GM18499 (cell line): ENCODE measurements around the gene LSM2.
"Not testable (repeated sequence)": the region's sequence is repeated elsewhere in the genome, so short reads cannot be mapped to it uniquely, and the experiment has no call there.

Experiments used
- ATAC-seq: cut with Tn5 transposase; IDR thresholded peaks from one replicate; pipeline ENCODE4 v1.9.1; 2021; ENCODE audit warnings: moderate number of reproducible peaks; ENCODE audit not compliant: insufficient read depth, unreplicated experiment

LSM2 gene

DNA sequence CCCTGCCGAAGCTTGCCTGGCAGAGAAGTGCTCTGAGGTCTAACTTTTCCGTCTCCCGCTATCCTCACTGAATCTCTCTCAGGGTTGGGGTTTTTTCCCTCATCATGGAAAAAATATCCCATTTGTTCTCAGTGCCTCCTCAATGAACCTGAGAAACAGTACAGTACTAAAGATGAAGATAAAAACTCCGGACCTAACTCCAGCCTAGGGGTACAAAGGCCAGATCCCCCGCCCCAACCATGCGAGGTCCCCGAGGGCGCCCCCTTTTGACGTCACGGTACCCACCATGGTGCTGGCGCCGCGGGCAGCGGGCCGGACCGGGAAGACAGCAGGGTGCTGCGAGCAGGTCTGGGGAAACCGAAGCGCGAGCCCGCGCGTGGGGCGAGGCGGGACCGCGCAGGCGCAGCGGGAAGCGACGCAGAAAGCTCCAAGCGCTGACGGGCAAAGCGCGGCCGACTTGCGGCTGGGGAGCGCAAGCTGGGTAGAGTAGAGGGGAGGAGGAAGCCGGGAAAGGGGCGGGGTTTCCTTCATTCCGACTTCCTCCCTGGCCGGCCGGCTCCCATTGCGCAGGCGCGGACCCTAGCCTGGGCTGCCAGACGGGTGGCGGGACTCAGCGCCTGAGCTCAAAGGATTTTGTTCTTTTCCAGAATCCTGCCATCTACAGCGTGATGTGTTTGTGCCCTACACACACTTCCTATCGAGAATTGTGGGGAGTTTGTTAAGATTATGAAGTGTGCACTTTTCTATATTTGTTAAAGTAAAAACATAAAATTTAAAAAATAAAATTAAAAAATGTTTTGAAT lies at the start of gene LSM2:
Gene LSM2 (minus strand): TSS at position 497 of the 803 bp plus-strand sequence. CDS start 209 bp downstream, at position 288.
- peak; percentile 56 for ATAC-seq

- not testable (repeated sequence) for ATAC-seq
These were observed 45.4 kb upstream of the LSM2 start for GRCh38 chr6:31851980-31852718.

DNA sequence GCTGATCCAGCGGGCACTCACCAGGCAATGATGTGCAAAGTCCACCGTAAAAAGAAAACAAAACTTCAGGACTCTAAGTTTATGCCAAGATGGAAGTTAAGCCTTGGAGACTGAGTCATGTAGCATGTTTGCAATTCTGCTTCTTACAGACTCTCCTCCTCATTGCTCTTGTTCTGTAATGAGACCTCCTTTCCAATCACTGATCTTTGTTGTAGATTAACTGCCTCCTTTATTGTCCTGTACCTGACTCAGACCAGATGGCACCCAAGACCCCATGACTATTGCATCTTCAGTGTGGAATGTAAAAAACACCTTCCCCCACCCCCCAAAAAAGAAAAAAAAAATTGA lies 44.7 kb upstream of the LSM2 start:
- ATAC-seq = no peak

DNA sequence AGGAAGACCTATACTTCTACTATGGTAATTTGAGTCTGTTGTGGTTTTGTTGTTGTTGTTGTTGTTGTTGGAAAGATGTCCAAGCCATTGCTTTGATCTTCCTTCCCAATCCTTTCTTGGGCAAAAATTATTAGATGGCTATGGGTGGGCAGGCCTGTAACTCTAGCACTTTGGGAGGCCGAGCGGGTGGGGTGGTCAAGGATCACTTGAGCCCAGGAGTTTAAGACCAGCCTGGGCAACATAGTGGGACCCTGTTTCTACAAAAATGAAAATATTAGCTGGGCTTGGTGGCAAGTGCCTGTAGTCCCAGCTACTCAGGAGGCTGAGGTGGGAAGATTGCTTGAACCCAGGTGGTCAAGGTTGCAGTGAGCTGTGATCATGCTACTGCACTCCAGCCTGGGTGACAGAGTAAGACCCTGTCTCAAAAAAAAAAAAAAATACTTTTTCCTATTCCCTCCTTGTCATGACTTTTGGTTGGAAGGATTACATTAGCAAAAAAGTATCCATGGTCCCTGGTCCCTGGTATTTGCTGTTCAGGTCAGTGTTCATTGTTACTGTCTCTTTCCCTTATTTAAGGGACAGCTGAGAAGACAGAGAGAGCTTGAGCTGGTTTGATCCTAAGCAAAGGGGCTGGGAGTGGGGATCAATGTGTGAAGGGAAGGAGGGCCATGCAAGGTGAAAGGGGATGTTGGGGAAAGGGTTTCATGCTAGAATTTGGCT lies 44.2 kb upstream of the LSM2 start:
- ATAC-seq = no peak

- no peak for ATAC-seq
These were observed 40.7 kb upstream of the LSM2 start for GRCh38 chr6:31847276-31847978.

GRCh38 chr6:31844507-31844906 lies 37.7 kb upstream of the LSM2 start:
- no peak for ATAC-seq

DNA sequence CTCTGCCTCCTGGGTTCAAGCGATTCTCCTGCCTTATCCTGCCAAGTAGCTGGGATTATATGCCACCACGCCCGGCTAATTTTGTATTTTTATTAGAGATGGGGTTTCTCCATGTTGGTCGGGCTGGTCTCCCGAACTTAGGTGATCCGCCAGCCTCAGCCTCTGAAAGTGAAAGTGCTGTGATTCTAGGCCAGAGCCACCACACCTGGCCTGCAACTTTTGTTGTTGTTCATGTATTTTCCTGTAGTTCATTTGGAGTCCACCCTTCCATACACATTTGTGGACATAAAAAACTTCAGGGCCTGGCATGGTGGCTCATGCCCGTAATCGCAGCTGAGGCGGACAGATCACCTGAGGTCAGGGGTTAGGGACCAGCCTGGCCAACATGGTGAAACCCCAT lies 35.3 kb upstream of the LSM2 start:
- no peak for ATAC-seq

DNA sequence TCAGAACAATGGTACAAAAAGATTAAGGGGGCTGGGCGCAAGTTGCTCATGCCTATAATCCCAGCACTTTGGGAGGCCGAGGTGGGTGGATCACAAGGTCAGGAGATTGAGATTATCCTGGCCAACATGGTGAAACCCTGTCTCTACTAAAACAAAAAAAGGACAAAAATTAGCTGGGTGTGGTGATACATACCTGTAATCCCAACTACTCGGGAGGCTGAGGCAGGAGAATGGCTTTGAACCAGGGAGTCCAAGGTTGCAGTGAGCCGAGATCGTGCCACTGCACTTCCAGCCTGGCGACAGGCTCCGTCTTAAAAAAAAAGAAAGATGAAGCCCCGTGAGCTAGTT lies 33.0 kb upstream of the LSM2 start:
- not testable (repeated sequence) for ATAC-seq

DNA sequence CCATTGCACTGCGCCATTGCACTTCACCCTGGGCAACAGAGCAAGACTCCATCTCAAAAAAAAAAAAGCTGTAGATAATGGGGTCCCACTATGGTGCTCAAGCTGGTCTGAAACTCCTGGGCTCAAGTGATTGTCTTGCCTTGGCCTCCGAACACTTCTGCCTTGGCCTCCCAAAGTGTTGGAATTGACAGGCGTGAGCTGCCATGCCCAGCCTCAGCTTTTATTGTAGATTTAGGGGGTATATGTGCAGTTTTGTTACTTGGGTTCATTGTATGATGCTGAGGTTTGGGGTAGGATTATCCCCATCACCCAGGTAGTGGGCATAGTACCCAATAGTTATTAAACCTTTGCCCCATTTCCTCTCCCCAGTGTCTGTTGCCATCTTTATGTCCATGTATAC lies 32.2 kb upstream of the LSM2 start:
- no peak for ATAC-seq

DNA sequence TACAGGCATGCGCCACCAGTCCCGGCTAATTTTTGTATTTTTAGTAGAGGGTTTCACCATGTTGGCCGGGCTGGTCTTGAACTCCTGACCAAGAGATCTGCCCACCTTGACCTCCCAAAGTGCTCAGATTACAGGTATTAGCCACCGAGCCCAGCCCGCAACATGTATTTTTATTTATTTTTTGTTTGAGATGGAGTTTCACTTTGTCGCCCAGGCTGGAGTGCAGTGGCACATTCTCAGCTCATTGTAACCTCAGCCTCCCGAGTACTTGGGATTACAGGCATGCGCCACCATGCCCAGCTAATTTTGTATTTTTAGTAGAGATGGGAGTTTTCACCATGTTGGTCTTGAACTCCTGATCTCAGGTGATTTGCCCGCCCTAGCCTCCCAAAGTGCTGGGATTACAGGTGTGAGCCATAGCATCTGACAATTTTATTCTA lies 31.4 kb upstream of the LSM2 start:
- not testable (repeated sequence) for ATAC-seq

- ATAC-seq = no peak
These were observed 30.8 kb upstream of the LSM2 start for GRCh38 chr6:31837369-31838113.

DNA sequence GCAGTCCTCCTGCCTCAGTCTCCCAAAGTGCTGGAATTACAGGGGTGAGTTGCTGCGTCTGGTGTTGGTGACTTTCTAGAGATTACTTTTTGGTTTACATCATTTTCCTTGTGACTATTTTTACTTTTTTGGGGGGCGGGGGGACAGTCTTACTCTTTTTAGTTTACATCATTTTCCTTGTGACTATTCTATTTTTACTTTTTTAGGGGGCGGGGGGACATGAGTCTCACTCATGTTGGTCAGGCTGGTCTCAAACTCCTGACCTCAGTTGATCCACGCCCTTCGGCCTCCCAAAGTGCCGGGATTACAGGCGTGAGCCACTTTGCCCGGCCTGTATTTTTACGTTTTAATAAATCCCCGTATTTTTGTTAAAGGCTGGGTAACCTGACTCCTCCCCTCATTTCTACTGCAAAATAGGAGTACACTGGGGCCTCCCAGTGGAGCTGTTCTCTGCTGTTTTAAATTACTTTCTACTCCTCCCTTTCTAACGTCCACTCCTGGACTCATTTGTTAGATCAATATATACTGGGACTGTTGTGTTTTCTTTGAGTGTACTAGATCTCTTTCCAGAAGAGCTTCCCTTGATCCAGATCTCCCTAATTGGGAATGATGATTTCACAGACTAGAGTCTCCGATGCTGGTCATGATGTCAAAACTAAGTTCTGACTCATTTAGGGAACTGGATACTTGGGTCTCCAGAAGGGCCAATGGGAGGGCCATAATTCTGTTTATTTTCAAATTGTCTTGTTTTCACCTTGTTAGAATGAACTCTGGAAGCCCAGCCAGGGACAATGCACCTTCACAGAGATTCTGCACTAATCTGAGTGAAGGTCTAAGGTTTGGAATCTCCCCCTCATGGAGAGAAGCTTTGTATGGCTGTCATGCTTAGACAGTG lies 30.0 kb upstream of the LSM2 start:
- no peak for ATAC-seq

GRCh38 chr6:31836047-31836473 lies 29.3 kb upstream of the LSM2 start:
- ATAC-seq = no peak

DNA sequence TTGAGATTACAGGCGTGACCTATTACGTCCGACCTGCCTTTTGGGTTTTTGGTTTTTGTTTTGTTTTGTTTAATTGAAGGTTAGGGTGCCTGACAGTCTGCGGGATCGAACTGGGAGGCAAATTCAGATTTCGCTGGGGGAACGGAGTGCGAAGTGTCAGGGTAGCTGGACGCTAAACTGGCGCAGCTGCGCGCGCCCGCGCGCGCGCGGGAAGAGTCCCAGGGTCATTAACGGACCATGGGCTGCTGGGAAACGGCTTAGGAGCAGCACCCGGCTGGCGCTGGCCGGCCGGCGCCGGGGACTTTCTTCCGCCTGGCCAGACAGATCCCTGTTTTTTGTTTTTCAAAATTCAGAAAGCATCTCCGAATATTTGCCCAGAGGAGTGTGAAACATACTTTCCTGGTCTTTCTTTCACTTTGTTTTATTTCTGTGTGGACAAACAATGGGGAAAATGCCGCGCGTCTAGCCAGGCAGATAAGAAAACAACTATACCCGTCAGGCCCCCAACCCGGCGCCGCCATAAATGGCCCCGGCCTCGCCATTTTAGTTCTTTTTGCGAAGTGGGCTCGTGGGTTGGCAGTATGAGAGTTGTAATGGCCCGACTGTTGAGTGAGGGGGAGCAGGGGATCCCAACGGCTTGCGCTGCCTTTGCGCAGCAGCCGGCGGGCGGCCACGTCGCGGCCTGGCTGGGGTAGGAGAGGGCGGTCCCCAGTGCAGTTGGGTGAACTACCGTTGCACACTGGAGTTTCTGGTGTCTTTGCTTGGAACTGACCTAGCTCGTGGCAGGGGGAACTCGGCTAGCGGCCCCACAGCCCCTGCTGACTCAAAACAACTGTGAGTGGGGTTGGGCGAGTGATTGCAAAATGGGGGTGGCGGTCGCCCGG lies 27.8 kb upstream of the LSM2 start:
- no peak for ATAC-seq

- no peak for ATAC-seq
These were observed 24.8 kb upstream of the LSM2 start for GRCh38 chr6:31831350-31832215.

GRCh38 chr6:31830886-31831335 lies 24.1 kb upstream of the LSM2 start:
- ATAC-seq = no peak
